Endothelial cell of umbilical vein (primary cell): ENCODE data around the gene TXNL4B.
"Not testable (repeated sequence)": the region's sequence is repeated elsewhere in the genome, so short reads cannot be mapped to it uniquely, and the experiment has no call there.

Experiments used
- POLR2A ChIP-seq: IDR thresholded peaks from 2 replicates; pipeline ENCODE4 v1.6.1; 2012; ENCODE audit warnings: low read depth, mild to moderate bottlenecking, control low read depth, low read length
- TF ChIP-seq, protein P1 (sequence below), 2 donors: IDR thresholded peaks; 1 replicate in 1 of 2; 2 replicates in 1 of 2; pipeline ENCODE4 v1.5.1; 2011; ENCODE audit warnings: low read length in 2 of 2, mild to moderate bottlenecking in 2 of 2, moderate library complexity in 2 of 2, control low read depth in 1 of 2, inconsistent platforms in 1 of 2, low read depth in 1 of 2; ENCODE audit not compliant: insufficient read depth in 1 of 2; ENCODE audit errors: extremely low read depth in 1 of 2

DNA sequence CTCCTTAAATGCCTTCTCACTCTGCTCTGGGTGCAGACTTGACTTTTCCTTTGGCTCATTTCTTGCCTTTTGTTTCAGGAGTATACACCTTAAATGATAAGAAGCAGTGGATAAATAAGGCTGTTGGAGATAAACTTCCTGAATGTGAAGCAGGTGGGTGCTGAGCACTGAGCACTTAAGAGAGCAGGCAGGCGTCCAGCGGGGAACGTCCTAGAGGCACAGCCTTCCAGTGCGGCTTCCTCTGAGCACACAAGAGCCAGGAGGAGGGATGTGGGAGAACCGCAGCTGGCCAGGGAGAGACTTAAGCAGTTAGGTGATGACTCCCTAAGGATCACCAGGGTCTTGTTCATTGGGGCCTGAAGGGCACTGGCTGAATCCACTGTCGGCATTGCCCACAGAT lies 18.4 kb downstream of the TXNL4B start:
- TF ChIP-seq POLR2A, result not testable (repeated sequence)
- TF ChIP-seq, protein P1, sequence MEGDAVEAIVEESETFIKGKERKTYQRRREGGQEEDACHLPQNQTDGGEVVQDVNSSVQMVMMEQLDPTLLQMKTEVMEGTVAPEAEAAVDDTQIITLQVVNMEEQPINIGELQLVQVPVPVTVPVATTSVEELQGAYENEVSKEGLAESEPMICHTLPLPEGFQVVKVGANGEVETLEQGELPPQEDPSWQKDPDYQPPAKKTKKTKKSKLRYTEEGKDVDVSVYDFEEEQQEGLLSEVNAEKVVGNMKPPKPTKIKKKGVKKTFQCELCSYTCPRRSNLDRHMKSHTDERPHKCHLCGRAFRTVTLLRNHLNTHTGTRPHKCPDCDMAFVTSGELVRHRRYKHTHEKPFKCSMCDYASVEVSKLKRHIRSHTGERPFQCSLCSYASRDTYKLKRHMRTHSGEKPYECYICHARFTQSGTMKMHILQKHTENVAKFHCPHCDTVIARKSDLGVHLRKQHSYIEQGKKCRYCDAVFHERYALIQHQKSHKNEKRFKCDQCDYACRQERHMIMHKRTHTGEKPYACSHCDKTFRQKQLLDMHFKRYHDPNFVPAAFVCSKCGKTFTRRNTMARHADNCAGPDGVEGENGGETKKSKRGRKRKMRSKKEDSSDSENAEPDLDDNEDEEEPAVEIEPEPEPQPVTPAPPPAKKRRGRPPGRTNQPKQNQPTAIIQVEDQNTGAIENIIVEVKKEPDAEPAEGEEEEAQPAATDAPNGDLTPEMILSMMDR (IDR thresholded peaks at IDR 0.05; ENCODE audit: extremely low read depth in 1 of 2, insufficient read depth in 1 of 2, low read depth in 1 of 2, low read length in 2 of 2), result not testable (repeated sequence)
